Adrenal gland (tissue), 12 donors: ENCODE measurements around the gene FRMD8. TPM values are rescaled to one million over a fixed set of nuclear protein-coding genes. Genes with fewer than 3 reads are reported as not detected.
A peak's percentile ranks its signal among the peaks of the same experiment; 100 is the strongest.

ENCODE experiments used
- DNase-seq, 7 donors: peaks; one replicate each; pipeline ENCODE4 v3.0.0-alpha.2; 2019 to 2020
- H3K27ac ChIP-seq, 5 donors: fragments of 200-600 bp; sonication (generic) in 4 of 5; 1 replicate in 3 of 5; 2 replicates in 2 of 5; pipeline versions ENCODE4 v1.5.1 to v1.8.0; 2016 to 2020; ENCODE audit warnings: mild to moderate bottlenecking in 1 of 5
- H3K27me3 ChIP-seq: fragments of 200-600 bp; 2 replicates; pipeline ENCODE4 v1.8.0; 2021
- H3K36me3 ChIP-seq, 2 donors: fragments of 200-600 bp; replicated peaks in 1 of 2; 1 replicate in 1 of 2; 2 replicates in 1 of 2; pipeline versions ENCODE4 v1.5.1 to v1.8.0; 2018 to 2022
- H3K4me1 ChIP-seq, 2 donors: fragments of 200-600 bp; replicated peaks in 1 of 2; 1 replicate in 1 of 2; 2 replicates in 1 of 2; pipeline versions ENCODE4 v1.5.1 to v1.8.0; 2018 to 2021
- H3K4me3 ChIP-seq, 4 donors: fragments of 200-600 bp; sonication (generic) in 3 of 4; one replicate each; pipeline ENCODE4 v1.5.1; 2016 to 2018
- H3K9me3 ChIP-seq, 3 donors: fragments of 200-600 bp; sonication (generic) in 1 of 3; replicated peaks in 1 of 3; 1 replicate in 2 of 3; 2 replicates in 1 of 3; pipeline versions ENCODE4 v1.5.1 to v1.8.0; 2016 to 2021
- CTCF ChIP-seq, 6 experiments: fragments of 450-650 bp in 4 of 6; fragments of 200-600 bp in 2 of 6; sonication (generic) in 1 of 6; IDR thresholded peaks; 1 replicate in 5 of 6; 2 replicates in 1 of 6; pipeline versions ENCODE4 v1.5.1 to v1.8.0; 2016 to 2021; ENCODE audit warnings: antibody characterized with exemption in 6 of 6, mild to moderate bottlenecking in 2 of 6, moderate library complexity in 1 of 6
- POLR2A ChIP-seq, 2 donors: fragments of 450-650 bp; IDR thresholded peaks; one replicate each; pipeline ENCODE4 v1.6.1; 2017; ENCODE audit warnings: antibody characterized with exemption in 2 of 2, mild to moderate bottlenecking in 2 of 2, moderate library complexity in 1 of 2
- WGBS, 4 donors: extraction: QIAGEN DNeasy Blood & Tissue Kit in 2 of 4; methylation state at CpG; one replicate each; pipeline versions ENCODE4 v1.1.5 to v1.1.7; 2013 to 2017; 5-methylcytosine and 5-hydroxymethylcytosine counted together
- intact Hi-C, 2 donors: fragments of 100-400 bp; cut with DNase I; formaldehyde crosslinking; loops; one replicate each; pipeline versions ENCODE4 v1.14.1 to v1.15.0; 2022 to 2023
- polyA plus RNA-seq, 3 donors: library from polyadenylated mRNA; stranded (reverse); fragments of 200-250 nt in 2 of 3; fragments of 350-450 nt in 1 of 3; fragmentation: Illumina TruSeq in 1 of 3; extraction: RNeasy Lipid Tissue Mini Kit (QIAGEN cat#74804) in 1 of 3; gene quantifications; one replicate each; pipeline ENCODE4 v1.2.3, GENCODE V29; 2013 to 2014
- total RNA-seq, 9 donors: library from RNA; depleted of rRNA in 4 of 9; stranded (reverse); fragments of >200 nt in 4 of 9; fragments of 120-200 nt in 1 of 9; fragmentation: NEBNext Ultra II Directional in 1 of 9; extraction: Animal tissue kit (Norgen Biotek cat#: 25700) in 1 of 9; gene quantifications; one replicate each; pipeline versions ENCODE4 v1.1.0 to v1.2.4, GENCODE V29; 2013 to 2023
- donor health status: healthy with polysubstance abuse.
- donor health status: Bipolar disorder and iron deficiency.
- donor health status: DM: yes; HTN: yes; CAD: no.
- donor health status: DM: no; HTN: no; CAD: no.
- donor health status: DM: no; HTN: no; CAD: no.
- donor health status: DM: yes; HTN: yes; CAD: no.

The FRMD8 gene
- total and polyA plus RNA-seq, 12 donors: 5.3 to 52.1 (median 33.9) TPM

GRCh38 chr11:65445604-65446445, 59.4 kb downstream of the FRMD8 start:
- WGBS, 4 donors: 53 to 82% (median 72%) methylated on average over 4 to 11 of the region's 11 CpGs
- Histone ChIP-seq H3K27ac (peak overlapping the region in 4 of 5 donors; percentile 46 to 100 (median 74)), H3K9me3 (no peaks in the 10 kb centered on the region), H3K4me3 (no peak overlapping the region), H3K36me3 (peaks cover 0 to 33% of the 10 kb centered on the region in 2 donors), H3K27me3 (no peaks in the 10 kb centered on the region), H3K4me1 (peaks cover 0 to 29% of the 10 kb centered on the region in 2 donors)
- peak in 1 of 2 donors; percentile 26 for TF ChIP-seq POLR2A (IDR thresholded peaks at IDR 0.05)
- no peak for TF ChIP-seq CTCF (IDR thresholded peaks at IDR 0.05)
- DNase-seq: peak; percentile 52 to 78 (median 69)
- intact Hi-C loops: no loop called here

- no peak for TF ChIP-seq CTCF (IDR thresholded peaks at IDR 0.05)
- peak in 1 of 2 donors; percentile 34 for TF ChIP-seq POLR2A (IDR thresholded peaks at IDR 0.05)
- peak; percentile 65 to 85 (median 81) for DNase-seq
Observed at GRCh38 chr11:65446446-65447277, 60.2 kb downstream of the FRMD8 start.

GRCh38 chr11:65448074-65448417, 61.6 kb downstream of the FRMD8 start:
- H3K27ac ChIP-seq: peak overlapping the region; percentile 31 to 100 (median 39)
- peaks cover 0 to 13% of the 10 kb centered on the region in 2 donors for H3K4me1 ChIP-seq
- no peak for TF ChIP-seq POLR2A (IDR thresholded peaks at IDR 0.05)
- TF ChIP-seq CTCF (IDR thresholded peaks at IDR 0.05): no peak
- no peak overlapping the region for H3K4me3 ChIP-seq
- no peaks in the 10 kb centered on the region for H3K9me3 ChIP-seq
- no peak for DNase-seq
- WGBS, 4 donors: 88 to 95% (median 93%) methylated on average over 2 of the region's 2 CpGs; no CpG with 5 or more reads in 1 of the 4 donors
- H3K27me3 ChIP-seq: no peaks in the 10 kb centered on the region
- H3K36me3 ChIP-seq: peaks cover 0 to 24% of the 10 kb centered on the region in 2 donors
- intact Hi-C loops: no loop called here

More at GRCh38 chr11:65446446-65447277, 60.2 kb downstream of the FRMD8 start:
- Histone ChIP-seq H3K4me3 (no peak overlapping the region), H3K27me3 (no peaks in the 10 kb centered on the region), H3K9me3 (no peaks in the 10 kb centered on the region), H3K36me3 (peaks cover 0 to 33% of the 10 kb centered on the region in 2 donors), H3K4me1 (peaks cover 0 to 20% of the 10 kb centered on the region in 2 donors), H3K27ac (peak overlapping the region in 4 of 5 donors; percentile 46 to 100 (median 74))
- 57 to 73% (median 67%) methylated on average over 9 to 11 of the region's 11 CpGs for WGBS, 4 donors
- intact Hi-C loops: no loop called here
